Breast epithelium (tissue), 4 donors: ENCODE data around the gene ARL14EPL. TPM values are rescaled to one million over a fixed set of nuclear protein-coding genes. Genes with fewer than 3 reads are reported as not detected.

ENCODE experiments used
- DNase-seq, 2 donors: peaks; one replicate each; pipeline ENCODE4 v3.0.0-alpha.2; 2019; ENCODE audit warnings: low spot score in 2 of 2
- H3K27ac ChIP-seq, 2 donors: fragments of 200-600 bp; sonication (generic) in 1 of 2; one replicate each; pipeline ENCODE4 v1.5.1; 2016 to 2019; ENCODE audit warnings: mild to moderate bottlenecking in 1 of 2
- H3K27me3 ChIP-seq, 2 donors: fragments of 200-600 bp; sonication (generic) in 1 of 2; one replicate each; pipeline versions ENCODE4 v1.5.1 to v1.6.0; 2017 to 2019; ENCODE audit warnings: control low read depth in 1 of 2, mild to moderate bottlenecking in 1 of 2
- H3K36me3 ChIP-seq: fragments of 200-600 bp; one replicate; pipeline ENCODE4 v1.5.1; 2019
- H3K4me1 ChIP-seq, 2 donors: fragments of 200-600 bp; sonication (generic); one replicate each; pipeline ENCODE4 v1.5.1; 2016 to 2019; ENCODE audit warnings: control low read depth in 1 of 2
- H3K4me3 ChIP-seq, 3 donors: fragments of 200-600 bp; sonication (generic); 1 replicate in 2 of 3; 2 replicates in 1 of 3; pipeline ENCODE4 v1.5.1; 2016 to 2019; ENCODE audit warnings: mild to moderate bottlenecking in 3 of 3, moderate library complexity in 2 of 3
- H3K9me3 ChIP-seq, 2 donors: fragments of 200-600 bp; sonication (generic) in 1 of 2; one replicate each; pipeline ENCODE4 v1.5.1; 2016 to 2019; ENCODE audit warnings: control low read depth in 1 of 2
- CTCF ChIP-seq, 3 donors: fragments of 450-650 bp; IDR thresholded peaks; one replicate each; pipeline ENCODE4 v1.5.1; 2016 to 2017; ENCODE audit warnings: antibody characterized with exemption in 3 of 3, mild to moderate bottlenecking in 3 of 3, moderate library complexity in 3 of 3
- POLR2A ChIP-seq: fragments of 450-650 bp; IDR thresholded peaks from one replicate; pipeline ENCODE4 v1.6.1; 2016; ENCODE audit warnings: antibody characterized with exemption, mild to moderate bottlenecking, moderate library complexity
- POLR2AphosphoS5 ChIP-seq, 3 donors: sonication (generic); formaldehyde crosslinking; IDR thresholded peaks; one replicate each; pipeline ENCODE4 v1.6.1; 2017; ENCODE audit warnings: antibody characterized with exemption in 3 of 3
- intact Hi-C: fragments of 100-400 bp; cut with DNase I; formaldehyde crosslinking; loops from one replicate; pipeline ENCODE4 v1.15.1; 2023; ENCODE audit warnings: low total_unique reads
- total RNA-seq, 3 donors: library from RNA; depleted of rRNA; stranded (reverse); fragments of >200 nt; gene quantifications; one replicate each; pipeline ENCODE4 v1.1.0, GENCODE V29; 2016

The ARL14EPL gene
- not detected for total RNA-seq

- intact Hi-C loops = no loop called here
- H3K27ac ChIP-seq = no peak within 1 kb of the TSS
- H3K4me3 ChIP-seq = no peak within 1 kb of the TSS
- TF ChIP-seq POLR2A (no peak), CTCF (IDR thresholded peaks at IDR 0.05) (no peak), POLR2AphosphoS5 (IDR thresholded peaks at IDR 0.05) (no peak)
- no peaks in the 10 kb centered on the region for H3K4me1 ChIP-seq
- no peaks in the 10 kb centered on the region for H3K36me3 ChIP-seq
- H3K27me3 ChIP-seq = no peaks in the 10 kb centered on the region
- DNase-seq = no peak
- no peaks in the 10 kb centered on the region for H3K9me3 ChIP-seq
Observed at GRCh38 chr5:116032094-116032517, at the start of gene ARL14EPL. TSS of gene ARL14EPL (plus strand) at chr5:116032472. CDS start at chr5:116051466, 18,994 bp downstream.

- TF ChIP-seq CTCF (IDR thresholded peaks at IDR 0.05) = no peak
- no peak for TF ChIP-seq POLR2AphosphoS5 (IDR thresholded peaks at IDR 0.05)
- no peak for TF ChIP-seq POLR2A
- DNase-seq = no peak
- Histone ChIP-seq H3K4me3 (no peak overlapping the region), H3K36me3 (no peaks in the 10 kb centered on the region), H3K27me3 (no peaks in the 10 kb centered on the region), H3K27ac (no peak overlapping the region), H3K9me3 (no peaks in the 10 kb centered on the region), H3K4me1 (no peaks in the 10 kb centered on the region)
- intact Hi-C loops = no loop called here
Observed at GRCh38 chr5:115983519-115983918, 48.8 kb upstream of the ARL14EPL start.

GRCh38 chr5:115985802-115986757 lies 46.2 kb upstream of the ARL14EPL start:
- DNase-seq = no peak
- no peaks in the 10 kb centered on the region for H3K36me3 ChIP-seq
- no peaks in the 10 kb centered on the region for H3K4me1 ChIP-seq
- H3K27me3 ChIP-seq = no peaks in the 10 kb centered on the region
- no peaks in the 10 kb centered on the region for H3K9me3 ChIP-seq
- H3K4me3 ChIP-seq = no peak overlapping the region
- intact Hi-C loops = no loop called here
- no peak for TF ChIP-seq POLR2AphosphoS5 (IDR thresholded peaks at IDR 0.05)
- no peak for TF ChIP-seq CTCF (IDR thresholded peaks at IDR 0.05)
- no peak for TF ChIP-seq POLR2A
- H3K27ac ChIP-seq = no peak overlapping the region

- intact Hi-C loops = no loop called here
- TF ChIP-seq POLR2A (no peak), CTCF (IDR thresholded peaks at IDR 0.05) (no peak), POLR2AphosphoS5 (IDR thresholded peaks at IDR 0.05) (no peak)
- DNase-seq = no peak
- H3K27me3 ChIP-seq = no peaks in the 10 kb centered on the region
- H3K4me3 ChIP-seq = no peak overlapping the region
- no peaks in the 10 kb centered on the region for H3K36me3 ChIP-seq
- H3K27ac ChIP-seq = no peak overlapping the region
- H3K4me1 ChIP-seq = no peaks in the 10 kb centered on the region
- H3K9me3 ChIP-seq = no peaks in the 10 kb centered on the region
Observed at GRCh38 chr5:115988002-115988401, 44.3 kb upstream of the ARL14EPL start.

- DNase-seq = no peak
- TF ChIP-seq POLR2AphosphoS5 (IDR thresholded peaks at IDR 0.05) (no peak), POLR2A (no peak), CTCF (IDR thresholded peaks at IDR 0.05) (no peak)
- Histone ChIP-seq H3K4me3 (no peak overlapping the region), H3K9me3 (no peaks in the 10 kb centered on the region), H3K36me3 (no peaks in the 10 kb centered on the region), H3K27ac (no peak overlapping the region), H3K27me3 (no peaks in the 10 kb centered on the region), H3K4me1 (no peaks in the 10 kb centered on the region)
- intact Hi-C loops = loop anchor here (2.0 kb wide), 1 partner anchor 22 kb away; no protein-coding TSS in a partner anchor
Observed at GRCh38 chr5:115992848-115993350, 39.4 kb upstream of the ARL14EPL start.
